HCT116 (cell line): Measurements from ENCODE around the gene ZNF532.

ENCODE experiments used
- CEBPB ChIP-seq: IDR thresholded peaks from 2 replicates; pipeline ENCODE4 v1.6.1; 2012; ENCODE audit warnings: low read depth
- EZH2 ChIP-seq: fragments of 200-600 bp; sonication (generic); IDR thresholded peaks from 2 replicates; pipeline ENCODE4 v1.6.1; 2017; ENCODE audit warnings: antibody characterized with exemption, mixed run types
- EZH2phosphoT487 ChIP-seq: fragments of 200-600 bp; IDR thresholded peaks from 2 replicates; pipeline ENCODE4 v1.6.1; 2018; ENCODE audit warnings: antibody characterized with exemption, borderline replicate concordance
- JUND ChIP-seq: IDR thresholded peaks from 2 replicates; pipeline ENCODE4 v1.6.1; 2012
- POLR2AphosphoS5 ChIP-seq: IDR thresholded peaks from 2 replicates; pipeline ENCODE4 v1.6.1; 2011; ENCODE audit warnings: mild to moderate bottlenecking, low read depth, low read length, moderate library complexity
- SIN3A ChIP-seq: IDR thresholded peaks from 2 replicates; pipeline ENCODE4 v1.6.1; 2012; ENCODE audit warnings: low read depth
- ZFX ChIP-seq: fragments of 450-650 bp; IDR thresholded peaks from 2 replicates; pipeline ENCODE4 v1.6.1; 2017
- TF ChIP-seq, protein P1 (sequence below), 3 experiments: fragments of 200-600 bp in 1 of 3; sonication (generic) in 1 of 3; IDR thresholded peaks in 2 of 3; conservative IDR thresholded peaks in 1 of 3; 2 replicates each; pipeline ENCODE4 v1.5.1; 2012 to 2017; ENCODE audit warnings: low read depth in 2 of 3, low read length in 2 of 3, antibody characterized with exemption in 1 of 3, borderline replicate concordance in 1 of 3, control low read depth in 1 of 3, mild to moderate bottlenecking in 1 of 3, mixed read lengths in 1 of 3, mixed run types in 1 of 3, moderate library complexity in 1 of 3; ENCODE audit not compliant: insufficient read depth in 1 of 3
- TF ChIP-seq, protein P2 (sequence below): IDR thresholded peaks from 2 replicates; pipeline ENCODE4 v1.6.1; 2012

DNA sequence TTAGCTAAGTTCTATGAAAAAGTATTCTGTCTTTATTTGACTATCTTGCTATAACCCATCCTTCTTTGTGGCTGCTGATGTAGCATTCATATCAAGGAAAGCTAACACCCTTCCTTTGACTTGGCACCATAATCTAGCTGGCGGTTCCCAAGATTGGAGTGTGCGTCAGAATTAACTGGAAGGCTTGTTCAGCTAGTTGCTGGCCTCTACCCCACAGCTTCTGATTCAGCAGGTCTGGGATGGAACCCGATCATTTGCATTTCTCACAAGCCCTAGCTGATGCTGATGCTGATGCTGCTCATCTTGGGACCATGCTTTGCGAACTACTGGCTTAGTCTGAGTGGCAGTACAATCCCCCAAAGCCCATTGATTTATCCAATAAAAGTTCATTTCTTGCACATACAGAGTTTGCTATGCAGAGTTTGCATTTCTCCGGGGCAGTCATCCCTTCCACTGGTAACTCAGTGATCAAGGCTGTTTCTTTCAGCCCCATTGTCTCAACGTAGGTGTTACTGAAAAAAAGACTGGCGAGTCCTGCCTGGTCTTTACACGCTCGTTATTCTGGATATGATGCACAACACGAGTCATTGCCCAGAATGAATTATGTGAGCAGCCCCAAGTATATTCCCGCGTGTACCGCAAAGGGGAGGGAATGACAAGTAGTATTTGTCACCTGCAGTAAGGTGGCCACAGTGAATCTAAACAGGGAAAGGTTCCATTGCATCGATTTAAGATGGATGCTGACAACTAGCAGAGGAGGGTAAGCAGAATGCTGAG, 96.5 kb downstream of the ZNF532 start:
- TF ChIP-seq, protein P1, sequence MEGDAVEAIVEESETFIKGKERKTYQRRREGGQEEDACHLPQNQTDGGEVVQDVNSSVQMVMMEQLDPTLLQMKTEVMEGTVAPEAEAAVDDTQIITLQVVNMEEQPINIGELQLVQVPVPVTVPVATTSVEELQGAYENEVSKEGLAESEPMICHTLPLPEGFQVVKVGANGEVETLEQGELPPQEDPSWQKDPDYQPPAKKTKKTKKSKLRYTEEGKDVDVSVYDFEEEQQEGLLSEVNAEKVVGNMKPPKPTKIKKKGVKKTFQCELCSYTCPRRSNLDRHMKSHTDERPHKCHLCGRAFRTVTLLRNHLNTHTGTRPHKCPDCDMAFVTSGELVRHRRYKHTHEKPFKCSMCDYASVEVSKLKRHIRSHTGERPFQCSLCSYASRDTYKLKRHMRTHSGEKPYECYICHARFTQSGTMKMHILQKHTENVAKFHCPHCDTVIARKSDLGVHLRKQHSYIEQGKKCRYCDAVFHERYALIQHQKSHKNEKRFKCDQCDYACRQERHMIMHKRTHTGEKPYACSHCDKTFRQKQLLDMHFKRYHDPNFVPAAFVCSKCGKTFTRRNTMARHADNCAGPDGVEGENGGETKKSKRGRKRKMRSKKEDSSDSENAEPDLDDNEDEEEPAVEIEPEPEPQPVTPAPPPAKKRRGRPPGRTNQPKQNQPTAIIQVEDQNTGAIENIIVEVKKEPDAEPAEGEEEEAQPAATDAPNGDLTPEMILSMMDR (IDR thresholded peaks at IDR 0.05 in 2 of 3, conservative IDR thresholded peaks at IDR 0.05 in 1 of 3; ENCODE audit: borderline replicate concordance in 1 of 3, insufficient read depth in 1 of 3, low read depth in 2 of 3, low read length in 2 of 3), result no peak
- TF ChIP-seq CEBPB (no peak), SIN3A (no peak), EZH2 (no peak), JUND (no peak), POLR2AphosphoS5 (no peak), EZH2phosphoT487 (no peak), ZFX (no peak)
- TF ChIP-seq, protein P2, sequence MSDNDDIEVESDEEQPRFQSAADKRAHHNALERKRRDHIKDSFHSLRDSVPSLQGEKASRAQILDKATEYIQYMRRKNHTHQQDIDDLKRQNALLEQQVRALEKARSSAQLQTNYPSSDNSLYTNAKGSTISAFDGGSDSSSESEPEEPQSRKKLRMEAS, result no peak
